Osteoblast (primary cell): Measurements from ENCODE around the gene EPHB3. TPM values are rescaled to one million over a fixed set of nuclear protein-coding genes. Genes with fewer than 3 reads are reported as not detected.

Experiments used
- DNase-seq: peaks from one replicate; pipeline ENCODE4 v3.0.0; 2011; ENCODE audit warnings: low spot score, mixed read lengths; ENCODE audit not compliant: insufficient read length; ENCODE audit errors: missing footprints
- H2AFZ ChIP-seq: 2 replicates; pipeline ENCODE4 v1.6.0; 2011; ENCODE audit warnings: mild to moderate bottlenecking, low read length
- H3K27ac ChIP-seq: 2 replicates; pipeline ENCODE4 v1.5.1; 2011; ENCODE audit warnings: mild to moderate bottlenecking, low read depth, low read length, moderate library complexity
- H3K27me3 ChIP-seq: 2 replicates; pipeline ENCODE4 v1.6.0; 2012; ENCODE audit warnings: mild to moderate bottlenecking, control low read depth, inconsistent platforms, low read length, moderate library complexity; ENCODE audit not compliant: insufficient read depth
- H3K36me3 ChIP-seq: 2 replicates; pipeline ENCODE4 v1.5.1; 2011; ENCODE audit warnings: mild to moderate bottlenecking, low read length, control low read depth, moderate library complexity; ENCODE audit not compliant: insufficient read depth
- H3K4me1 ChIP-seq: 2 replicates; pipeline ENCODE4 v1.5.1; 2011; ENCODE audit warnings: mild to moderate bottlenecking, low read length, control low read depth, moderate library complexity; ENCODE audit not compliant: insufficient read depth
- H3K4me2 ChIP-seq: 2 replicates; pipeline ENCODE4 v1.6.0; 2011; ENCODE audit warnings: mild to moderate bottlenecking, low read length; ENCODE audit not compliant: insufficient read depth
- H3K4me3 ChIP-seq: fragments of 200-600 bp; sonication (generic); 3 replicates; pipeline ENCODE4 v1.5.1; 2012; ENCODE audit warnings: mild to moderate bottlenecking, low read length, inconsistent platforms; ENCODE audit not compliant: insufficient read depth
- H3K79me2 ChIP-seq: 2 replicates; pipeline ENCODE4 v1.6.0; 2012; ENCODE audit warnings: mild to moderate bottlenecking, low read length, control low read depth, inconsistent platforms; ENCODE audit not compliant: insufficient read depth
- H3K9me3 ChIP-seq: 2 replicates; pipeline ENCODE4 v1.5.1; 2011; ENCODE audit warnings: low read depth, low read length, control low read depth
- H4K20me1 ChIP-seq: 2 replicates; pipeline ENCODE4 v1.6.0; 2012; ENCODE audit warnings: mild to moderate bottlenecking, low read length, control low read depth; ENCODE audit not compliant: insufficient read depth
- total RNA-seq: library from RNA; depleted of rRNA; stranded (reverse); fragments of >200 nt; gene quantifications from 2 replicates; pipeline ENCODE4 v1.2.3, GENCODE V29; 2012
- TF ChIP-seq, protein P1 (sequence below): IDR thresholded peaks from 2 replicates; pipeline ENCODE4 v1.5.1; 2011; ENCODE audit warnings: mild to moderate bottlenecking, low read depth, low read length, moderate library complexity; ENCODE audit errors: extremely low read depth

EPHB3 gene
- total RNA-seq, 1 donor, result 3.6 TPM

DNA sequence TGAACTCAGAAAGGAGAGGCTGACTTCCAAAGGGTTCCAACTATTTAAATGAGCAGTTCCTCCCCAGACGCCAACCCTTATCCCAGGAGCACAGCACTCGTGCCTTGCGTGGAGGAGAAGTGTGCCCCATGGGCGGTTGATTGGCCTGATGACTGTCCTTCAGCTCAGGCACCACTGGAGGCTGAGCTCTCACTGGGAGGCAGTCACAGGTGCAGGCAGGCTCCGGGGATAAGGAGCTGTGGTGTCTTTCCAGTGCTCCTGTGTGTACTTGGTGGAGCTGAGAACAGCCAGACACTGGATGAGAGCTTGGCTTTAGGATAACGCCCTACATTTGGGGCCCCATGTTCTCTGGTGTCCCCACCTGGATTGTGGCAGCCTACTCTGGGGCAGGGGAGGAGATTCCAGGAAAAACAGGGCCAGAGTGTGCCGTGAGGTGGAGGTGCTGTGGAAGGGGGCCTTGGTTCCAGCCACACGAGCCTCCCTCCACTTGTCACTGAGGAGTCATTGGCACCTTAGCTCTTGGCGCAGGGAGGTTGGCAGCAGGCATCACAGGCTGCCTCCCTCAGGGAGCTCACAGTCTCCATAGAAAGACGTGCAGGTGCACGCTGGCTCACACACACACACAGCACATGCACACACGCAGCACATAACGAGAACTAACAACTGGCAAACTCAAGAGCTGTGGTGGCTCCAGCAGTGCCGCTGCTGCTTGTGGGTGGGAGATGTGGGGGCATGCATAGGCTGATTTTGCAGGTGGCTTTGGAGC, 22.7 kb upstream of the EPHB3 start:
- Histone ChIP-seq H3K36me3 (no peaks in the 10 kb centered on the region), H3K4me2 (no peak overlapping the region), H3K4me3 (no peak overlapping the region), H4K20me1 (no peaks in the 10 kb centered on the region), H3K79me2 (no peaks in the 10 kb centered on the region), H3K27ac (no peak overlapping the region), H3K27me3 (peaks cover 48% of the 10 kb centered on the region), H3K9me3 (no peaks in the 10 kb centered on the region), H2AFZ (no peak overlapping the region), H3K4me1 (no peaks in the 10 kb centered on the region)
- TF ChIP-seq, protein P1, sequence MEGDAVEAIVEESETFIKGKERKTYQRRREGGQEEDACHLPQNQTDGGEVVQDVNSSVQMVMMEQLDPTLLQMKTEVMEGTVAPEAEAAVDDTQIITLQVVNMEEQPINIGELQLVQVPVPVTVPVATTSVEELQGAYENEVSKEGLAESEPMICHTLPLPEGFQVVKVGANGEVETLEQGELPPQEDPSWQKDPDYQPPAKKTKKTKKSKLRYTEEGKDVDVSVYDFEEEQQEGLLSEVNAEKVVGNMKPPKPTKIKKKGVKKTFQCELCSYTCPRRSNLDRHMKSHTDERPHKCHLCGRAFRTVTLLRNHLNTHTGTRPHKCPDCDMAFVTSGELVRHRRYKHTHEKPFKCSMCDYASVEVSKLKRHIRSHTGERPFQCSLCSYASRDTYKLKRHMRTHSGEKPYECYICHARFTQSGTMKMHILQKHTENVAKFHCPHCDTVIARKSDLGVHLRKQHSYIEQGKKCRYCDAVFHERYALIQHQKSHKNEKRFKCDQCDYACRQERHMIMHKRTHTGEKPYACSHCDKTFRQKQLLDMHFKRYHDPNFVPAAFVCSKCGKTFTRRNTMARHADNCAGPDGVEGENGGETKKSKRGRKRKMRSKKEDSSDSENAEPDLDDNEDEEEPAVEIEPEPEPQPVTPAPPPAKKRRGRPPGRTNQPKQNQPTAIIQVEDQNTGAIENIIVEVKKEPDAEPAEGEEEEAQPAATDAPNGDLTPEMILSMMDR, result no peak
- no peak for DNase-seq

DNA sequence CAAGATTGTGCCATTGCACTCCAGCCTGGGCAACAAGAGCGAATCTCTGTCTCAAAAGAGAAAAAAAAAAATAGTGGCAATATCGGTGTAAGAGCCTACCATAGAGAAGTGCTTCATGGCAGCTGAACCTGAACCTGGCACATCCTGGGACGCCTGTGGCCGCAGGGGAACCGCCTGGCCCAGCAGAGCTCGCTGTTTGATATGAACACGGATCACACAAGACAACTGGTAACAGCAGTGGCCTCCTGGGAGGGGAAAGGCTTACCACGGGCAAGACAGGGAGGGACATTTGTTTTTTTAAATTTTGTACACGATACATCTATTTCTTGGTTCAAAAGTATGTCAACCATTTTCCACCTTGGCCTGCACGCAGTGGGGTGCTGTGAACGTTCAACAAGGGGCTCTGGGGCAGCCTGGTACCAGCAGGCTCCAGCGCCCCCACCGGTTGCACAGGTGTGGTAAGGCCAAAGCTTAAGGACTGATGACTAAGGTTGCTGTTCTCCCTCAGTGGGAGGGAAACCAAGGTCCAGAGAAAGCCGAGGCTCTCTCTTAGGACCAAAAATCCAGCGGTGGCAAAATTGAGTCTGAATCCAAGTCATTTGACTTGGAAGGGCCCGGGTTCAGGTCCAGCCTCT, 21.7 kb upstream of the EPHB3 start:
- Histone ChIP-seq H3K27me3 (peaks cover 47% of the 10 kb centered on the region), H4K20me1 (no peaks in the 10 kb centered on the region), H3K36me3 (no peaks in the 10 kb centered on the region), H3K79me2 (no peaks in the 10 kb centered on the region), H3K9me3 (no peaks in the 10 kb centered on the region), H2AFZ (no peak overlapping the region), H3K4me3 (no peak overlapping the region), H3K27ac (no peak overlapping the region), H3K4me1 (no peaks in the 10 kb centered on the region), H3K4me2 (no peak overlapping the region)
- no peak for DNase-seq
- TF ChIP-seq, protein P1, result no peak

GRCh38 chr3:184540777-184541681, 20.6 kb upstream of the EPHB3 start:
- Histone ChIP-seq H2AFZ (no peak overlapping the region), H3K4me3 (no peak overlapping the region), H3K4me1 (no peaks in the 10 kb centered on the region), H3K36me3 (no peaks in the 10 kb centered on the region), H4K20me1 (no peaks in the 10 kb centered on the region), H3K27me3 (peaks cover 46% of the 10 kb centered on the region), H3K27ac (no peak overlapping the region), H3K4me2 (no peak overlapping the region), H3K79me2 (no peaks in the 10 kb centered on the region), H3K9me3 (no peaks in the 10 kb centered on the region)
- peak; percentile 62 for DNase-seq
- TF ChIP-seq, protein P1, result peak; percentile 65
